Measurements from ENCODE around the gene FCER2.
A peak's percentile ranks its signal among the peaks of the same experiment; 100 is the strongest.

The FCER2 gene

GRCh38 chr19:7734220-7735203 is 32.6 kb upstream of the FCER2 start:
- DNase-seq (ENCODE audit: insufficient read length, low spot score) (no peak), FAIRE-seq (no peak)

- FAIRE-seq = no peak
- DNase-seq (ENCODE audit: insufficient read length, low spot score) = no peak
Measured at GRCh38 chr19:7733376-7733775, 31.4 kb upstream of the FCER2 start.

- FAIRE-seq = no peak
- DNase-seq (ENCODE audit: insufficient read length, low spot score) = no peak
Measured at GRCh38 chr19:7732045-7732444, 30.1 kb upstream of the FCER2 start, which contains the start of gene CLEC4G. Gene CLEC4G, minus strand, starts transcription at chr19:7732110. Its CDS starts 8 bp downstream, at chr19:7732102.

- FAIRE-seq = no peak
- no peak for DNase-seq (ENCODE audit: insufficient read length, low spot score)
Measured at GRCh38 chr19:7731615-7732014, 29.7 kb upstream of the FCER2 start.

GRCh38 chr19:7731218-7731595 is 29.3 kb upstream of the FCER2 start:
- FAIRE-seq = no peak
- no peak for DNase-seq (ENCODE audit: insufficient read length, low spot score)

- FAIRE-seq = no peak
- DNase-seq (ENCODE audit: insufficient read length, low spot score) = no peak
Measured at GRCh38 chr19:7730286-7731217, 28.6 kb upstream of the FCER2 start.

- no peak for DNase-seq (ENCODE audit: insufficient read length, low spot score)
- no peak for FAIRE-seq
Measured at GRCh38 chr19:7729831-7730285, 27.9 kb upstream of the FCER2 start.

- FAIRE-seq = no peak
- no peak for DNase-seq (ENCODE audit: insufficient read length, low spot score)
Measured at GRCh38 chr19:7729211-7729610, 27.3 kb upstream of the FCER2 start.

- no peak for FAIRE-seq
Measured at GRCh38 chr19:7725791-7726190, 23.9 kb upstream of the FCER2 start.

GRCh38 chr19:7722231-7722651 is 20.3 kb upstream of the FCER2 start:
- DNase-seq (ENCODE audit: insufficient read length, low spot score) (no peak), FAIRE-seq (peak; percentile 71)

More at GRCh38 chr19:7725791-7726190, 23.9 kb upstream of the FCER2 start:
- DNase-seq (ENCODE audit: insufficient read length, low spot score) = no peak

GRCh38 chr19:7720351-7720750 is 18.4 kb upstream of the FCER2 start:
- FAIRE-seq = no peak
- no peak for DNase-seq (ENCODE audit: insufficient read length, low spot score)

GRCh38 chr19:7718668-7719067 is 16.7 kb upstream of the FCER2 start:
- FAIRE-seq = no peak
- DNase-seq (ENCODE audit: insufficient read length, low spot score) = no peak

- no peak for FAIRE-seq
- no peak for DNase-seq (ENCODE audit: insufficient read length, low spot score)
Measured at GRCh38 chr19:7716762-7717161, 14.8 kb upstream of the FCER2 start.

GRCh38 chr19:7715671-7716070 is 13.7 kb upstream of the FCER2 start:
- no peak for FAIRE-seq
- no peak for DNase-seq (ENCODE audit: insufficient read length, low spot score)

- FAIRE-seq = no peak
- DNase-seq (ENCODE audit: insufficient read length, low spot score) = no peak
Measured at GRCh38 chr19:7710616-7711015, 8.7 kb upstream of the FCER2 start.

GRCh38 chr19:7709932-7710460 is 8.1 kb upstream of the FCER2 start:
- DNase-seq (ENCODE audit: insufficient read length, low spot score) (no peak), FAIRE-seq (no peak)

GRCh38 chr19:7706955-7707456 is 5.1 kb upstream of the FCER2 start:
- DNase-seq (ENCODE audit: insufficient read length, low spot score) (no peak), FAIRE-seq (no peak)

GRCh38 chr19:7706188-7706954 is 4.4 kb upstream of the FCER2 start:
- DNase-seq (ENCODE audit: insufficient read length, low spot score) (no peak), FAIRE-seq (peak; percentile 72)

- peak; percentile 100 for FAIRE-seq
- DNase-seq (ENCODE audit: insufficient read length, low spot score) = no peak
Measured at GRCh38 chr19:7705387-7706187, 3.7 kb upstream of the FCER2 start.
